ENCODE data around the gene TMEM132D.

GRCh38 chr12:129211862-129212630, 691.8 kb downstream of the TMEM132D start:
- TF ChIP-seq POLR2AphosphoS5 (IDR thresholded peaks at IDR 0.05; ENCODE audit: low read depth, low read length) (no peak), TAF1 (IDR thresholded peaks at IDR 0.05; ENCODE audit: borderline replicate concordance, low read depth, low read length) (no peak), POLR2A (IDR thresholded peaks at IDR 0.05; ENCODE audit: low read depth, low read length) (no peak)

All from GM12892 (cell line).